ENCODE measurements around the gene KRTAP29-1. TPM values are rescaled to one million over a fixed set of nuclear protein-coding genes. Genes with fewer than 3 reads are reported as not detected.
"Not testable (repeated sequence)": the region's sequence is repeated elsewhere in the genome, so short reads cannot be mapped to it uniquely, and the experiment has no call there.

KRTAP29-1 gene
- total RNA-seq, 1 experiment from 2014 or later, result 0.16 TPM

DNA sequence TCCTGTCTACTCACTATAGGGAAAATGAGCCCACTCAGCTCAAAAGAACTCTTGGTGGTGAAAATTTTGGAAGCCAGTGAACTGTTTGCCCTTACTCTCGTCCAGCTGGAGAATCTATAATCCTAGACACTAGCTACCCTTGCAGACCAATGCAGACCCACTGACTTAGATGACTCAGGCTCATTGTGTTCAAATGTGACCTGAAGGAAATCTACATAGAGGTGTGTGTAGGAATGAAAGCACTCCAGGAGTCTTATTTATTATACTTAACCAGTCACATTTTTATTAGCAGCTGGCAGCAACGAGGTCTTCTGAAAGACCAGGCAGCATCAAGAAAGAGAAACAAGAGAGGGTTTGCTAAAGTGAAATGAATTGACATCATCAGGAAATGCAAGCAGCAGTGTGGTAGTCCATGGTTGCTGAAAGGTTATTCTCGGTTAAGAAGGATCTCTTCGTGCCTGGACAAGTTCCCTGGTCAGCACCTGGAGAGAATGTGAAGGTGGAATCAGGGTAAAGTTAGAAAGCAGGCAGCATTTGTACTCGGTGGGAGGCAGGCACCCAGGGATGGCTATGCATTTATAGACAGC, 1.4 kb downstream of the KRTAP29-1 start:
- DNase-seq (ENCODE audit: low spot score), result no peak

DNA sequence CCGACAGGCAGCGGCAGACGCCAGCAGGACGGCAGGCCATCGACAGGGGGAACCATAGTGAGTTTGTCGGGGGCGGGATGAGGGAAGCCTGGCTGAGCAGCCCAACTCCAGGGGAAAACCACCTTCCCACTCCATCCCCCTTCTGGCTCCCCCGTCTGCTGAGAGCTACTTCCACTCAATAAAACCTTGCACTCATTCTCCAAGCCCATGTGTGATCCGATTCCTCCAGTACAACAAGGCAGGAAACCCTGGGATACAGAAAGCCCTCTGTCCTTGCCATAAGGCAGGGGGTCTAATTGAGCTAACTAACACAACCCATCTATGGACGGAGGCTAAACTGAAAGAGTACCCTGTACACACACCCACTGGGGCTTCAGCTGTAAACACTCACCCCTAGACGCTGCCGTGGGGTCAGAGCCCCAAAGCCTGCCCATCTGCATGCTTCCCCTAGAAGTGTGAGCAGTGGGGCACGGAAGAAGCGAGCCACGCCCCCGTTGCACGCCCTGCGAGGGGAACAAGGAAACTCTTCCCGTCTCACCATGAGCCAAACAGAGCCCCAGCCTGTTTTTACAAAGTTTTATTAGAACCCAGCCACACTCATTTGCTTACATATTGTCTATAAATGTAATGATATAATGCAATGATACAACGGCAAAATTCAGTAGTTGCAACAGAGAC, 4.1 kb downstream of the KRTAP29-1 start:
- no peak for DNase-seq (ENCODE audit: low spot score)

DNA sequence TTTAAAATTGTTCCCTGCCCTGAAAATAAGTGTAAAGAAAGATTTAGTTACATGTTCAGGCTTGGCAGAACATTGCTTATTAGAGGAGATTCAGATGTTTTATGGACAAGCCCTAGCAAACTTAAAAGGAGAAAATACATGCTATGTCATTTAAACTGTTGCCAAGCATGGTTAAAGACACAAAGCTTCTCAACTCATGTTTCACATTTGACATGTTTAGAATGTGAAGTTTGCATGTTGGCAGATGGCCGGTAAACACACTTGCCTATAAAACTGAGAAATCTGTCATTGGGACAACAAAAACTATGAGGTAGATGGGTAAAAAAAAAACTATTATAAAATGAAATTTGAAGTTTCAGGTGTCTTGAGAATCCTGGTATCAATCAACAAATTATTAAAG, 5.8 kb downstream of the KRTAP29-1 start:
- DNase-seq (ENCODE audit: low spot score), result no peak

- DNase-seq (ENCODE audit: low spot score), result no peak
Measured at GRCh38 chr17:41294016-41294415, 8.6 kb downstream of the KRTAP29-1 start.

DNA sequence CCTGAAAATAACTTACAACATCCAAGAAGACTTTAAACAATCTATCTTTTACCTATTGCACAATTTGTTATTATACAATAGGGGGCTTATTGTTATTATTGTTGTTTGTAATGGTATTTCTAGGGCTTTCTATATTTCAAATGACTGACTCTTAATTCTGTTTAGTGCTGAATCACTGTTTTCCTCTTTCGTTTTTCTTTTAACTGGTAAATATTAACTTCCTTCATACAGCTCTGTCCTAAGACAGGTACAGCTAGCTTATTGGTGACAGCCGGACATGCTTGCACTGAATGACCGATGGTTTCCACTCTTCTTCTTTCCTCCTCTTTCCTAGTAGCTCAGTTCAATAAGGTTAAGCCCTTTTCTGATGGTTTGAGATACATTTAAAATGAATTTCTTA, 15.6 kb downstream of the KRTAP29-1 start:
- DNase-seq (ENCODE audit: low spot score), result no peak

DNA sequence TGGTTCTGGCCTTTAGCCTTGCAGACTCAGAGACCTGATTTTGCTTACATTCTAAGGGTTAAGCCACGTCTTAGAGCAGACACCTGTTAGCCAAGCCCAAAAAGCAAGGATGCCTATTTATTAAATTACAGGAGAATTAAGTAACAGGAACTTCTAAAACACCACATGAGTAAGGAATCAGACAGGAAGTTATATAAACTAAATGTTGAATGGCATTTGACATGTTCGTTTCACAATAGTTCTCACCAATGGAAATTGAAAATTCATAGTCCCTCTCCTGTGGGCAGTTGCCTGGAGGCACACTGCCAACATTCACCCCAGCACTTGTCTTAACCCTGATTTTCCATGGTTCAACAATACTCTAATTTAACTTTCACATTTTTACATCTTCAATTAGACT, 18.1 kb downstream of the KRTAP29-1 start:
- DNase-seq (ENCODE audit: low spot score), result peak; percentile 23

- DNase-seq (ENCODE audit: low spot score), result peak; percentile 68
Measured at GRCh38 chr17:41284043-41284442, 18.6 kb downstream of the KRTAP29-1 start.

- no peak for DNase-seq (ENCODE audit: low spot score)
Measured at GRCh38 chr17:41278176-41278955, 24.3 kb downstream of the KRTAP29-1 start.

GRCh38 chr17:41275648-41276190, 26.9 kb downstream of the KRTAP29-1 start, which contains the start of gene KRTAP9-7:
KRTAP9-7 (plus strand) TSS chr17:41275698; CDS start chr17:41275698, 0 bp downstream.
- DNase-seq (ENCODE audit: low spot score), result not testable (repeated sequence)

- DNase-seq (ENCODE audit: low spot score), result no peak
Measured at GRCh38 chr17:41271858-41272257, 30.8 kb downstream of the KRTAP29-1 start.

DNA sequence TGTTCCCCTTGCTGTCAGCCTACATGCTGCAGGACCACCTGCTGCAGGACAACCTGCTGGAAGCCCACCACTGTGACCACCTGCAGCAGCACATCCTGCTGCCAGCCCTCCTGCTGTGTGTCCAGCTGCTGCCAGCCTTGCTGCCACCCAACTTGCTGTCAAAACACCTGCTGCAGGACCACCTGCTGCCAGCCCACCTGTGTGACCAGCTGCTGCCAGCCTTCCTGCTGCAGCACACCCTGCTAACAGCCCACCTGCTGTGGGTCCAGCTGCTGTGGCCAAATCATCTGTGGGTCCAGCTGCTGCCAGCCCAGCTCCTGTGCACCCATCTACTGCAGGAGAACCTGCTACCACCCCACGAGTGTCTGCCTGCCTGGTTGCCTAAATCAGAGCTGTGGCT, 31.3 kb downstream of the KRTAP29-1 start:
- not testable (repeated sequence) for DNase-seq (ENCODE audit: low spot score)

DNA sequence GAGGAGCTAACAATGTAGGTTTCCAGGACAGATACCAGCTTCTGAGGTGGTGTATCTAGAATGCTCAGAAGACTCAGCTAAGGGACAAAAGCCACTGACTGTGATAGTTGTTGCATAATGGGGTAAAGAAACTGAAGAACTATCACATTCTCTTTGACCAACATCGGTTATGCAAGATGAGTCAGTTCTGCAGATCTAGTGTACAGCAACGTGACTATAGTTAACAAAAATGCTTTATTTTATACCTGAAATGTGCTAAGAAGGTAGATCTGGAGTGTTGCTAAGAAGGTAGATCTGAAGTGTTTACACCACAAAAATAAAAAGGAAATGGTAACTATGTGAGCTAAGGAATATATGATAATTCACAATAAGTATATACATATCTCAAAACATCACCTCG, 34.9 kb downstream of the KRTAP29-1 start:
- DNase-seq (ENCODE audit: low spot score), result no peak

- no peak for DNase-seq (ENCODE audit: low spot score)
Measured at GRCh38 chr17:41265078-41265477, 37.6 kb downstream of the KRTAP29-1 start, which contains the start of gene KRTAP9-6. KRTAP9-6 (plus strand) TSS chr17:41265378; CDS start chr17:41265378, 0 bp downstream.

GRCh38 chr17:41264599-41264998, 38.1 kb downstream of the KRTAP29-1 start:
- DNase-seq (ENCODE audit: low spot score), result no peak

DNA sequence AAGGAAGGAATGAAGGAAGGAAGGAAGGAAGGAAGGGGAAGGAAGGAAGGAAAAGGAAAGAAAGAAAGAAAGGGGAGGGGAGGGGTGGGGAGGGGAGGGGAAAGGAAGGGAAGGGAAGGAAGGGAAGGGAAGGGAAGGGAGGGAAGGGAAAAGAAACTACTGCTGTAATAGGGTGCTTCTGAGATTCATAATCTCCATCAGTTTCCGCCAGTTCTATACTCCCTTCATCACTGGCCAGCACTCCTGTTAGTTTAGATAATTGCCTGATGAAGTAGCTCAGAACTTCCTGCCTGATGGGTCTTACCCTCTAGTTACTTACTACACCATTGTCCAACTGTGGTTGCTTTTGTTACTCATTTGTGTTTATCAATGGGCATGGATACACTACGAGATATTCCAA, 39.4 kb downstream of the KRTAP29-1 start:
- DNase-seq (ENCODE audit: low spot score), result no peak

DNA sequence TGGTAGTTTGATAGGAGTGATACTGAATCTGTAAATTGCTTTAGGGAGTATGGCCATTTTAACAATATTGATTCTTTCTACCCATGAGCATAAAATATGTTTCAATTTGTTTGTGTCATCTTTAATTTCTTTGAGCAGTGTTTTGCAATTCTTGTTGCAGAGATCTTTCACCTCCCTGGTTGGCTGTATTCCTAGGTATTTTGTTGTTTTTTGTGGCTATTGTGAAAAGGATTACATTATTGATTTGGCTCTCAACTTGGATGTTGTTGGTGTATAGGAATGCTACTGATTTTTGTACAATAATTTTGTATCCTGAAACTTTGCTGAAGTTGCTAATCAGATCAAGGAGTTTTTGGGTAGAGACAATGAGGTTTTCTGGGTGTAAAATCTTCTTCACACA, 44.2 kb downstream of the KRTAP29-1 start:
- DNase-seq (ENCODE audit: low spot score), result no peak

- no peak for DNase-seq (ENCODE audit: low spot score)
Measured at GRCh38 chr17:41256291-41256685, 46.4 kb downstream of the KRTAP29-1 start.

GRCh38 chr17:41255381-41256290, 47.0 kb downstream of the KRTAP29-1 start, which contains the start of gene KRTAP9-9:
KRTAP9-9 (plus strand) TSS chr17:41255384.
- DNase-seq (ENCODE audit: low spot score), result not testable (repeated sequence)

GRCh38 chr17:41254861-41255260, 47.8 kb downstream of the KRTAP29-1 start:
- DNase-seq (ENCODE audit: low spot score), result no peak

Data from A172 (cell line).